ENCODE data around the gene REEP5. TPM values are rescaled to one million over a fixed set of nuclear protein-coding genes. Genes with fewer than 3 reads are reported as not detected.

Gene REEP5
- total RNA-seq, 4 donors from 2014 or later: 25.5 to 60.8 (median 36.1) TPM

DNA sequence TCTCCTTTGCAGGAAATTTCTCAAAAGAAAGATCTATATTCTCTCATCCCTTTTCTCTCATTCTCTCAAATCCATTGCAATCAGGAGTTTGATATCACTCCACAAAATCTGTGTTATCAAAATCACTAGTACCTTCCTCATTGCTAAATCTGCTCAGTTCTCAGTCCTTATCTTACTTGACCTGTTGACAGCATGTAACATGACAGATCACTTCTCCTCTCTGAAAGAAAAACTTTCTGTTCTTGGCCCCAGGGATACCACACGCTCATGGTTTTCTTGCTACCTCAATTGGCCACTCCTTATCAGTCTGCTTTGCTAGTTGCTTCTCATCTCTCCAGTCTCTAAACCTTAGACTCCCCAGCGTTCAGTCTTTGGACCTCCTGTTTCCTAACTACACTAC, 38.8 kb downstream of the REEP5 start:
- H3K27ac ChIP-seq: no peak overlapping the region
- H3K36me3 ChIP-seq: peaks cover 18 to 96% (median 19%) of the 10 kb centered on the region in 3 donors
- H3K9me3 ChIP-seq: no peaks in the 10 kb centered on the region
- peaks cover 0 to 16% (median 6%) of the 10 kb centered on the region in 3 donors for H3K4me1 ChIP-seq
- H3K27me3 ChIP-seq: no peaks in the 10 kb centered on the region
- 95 to 97% methylated on average over 2 of the region's 2 CpGs for WGBS, 2 donors
- intact Hi-C loops (cut with DNase I): no loop called here
- DNase-seq: no peak
- H3K4me3 ChIP-seq: no peak overlapping the region
- TF ChIP-seq, protein P1, sequence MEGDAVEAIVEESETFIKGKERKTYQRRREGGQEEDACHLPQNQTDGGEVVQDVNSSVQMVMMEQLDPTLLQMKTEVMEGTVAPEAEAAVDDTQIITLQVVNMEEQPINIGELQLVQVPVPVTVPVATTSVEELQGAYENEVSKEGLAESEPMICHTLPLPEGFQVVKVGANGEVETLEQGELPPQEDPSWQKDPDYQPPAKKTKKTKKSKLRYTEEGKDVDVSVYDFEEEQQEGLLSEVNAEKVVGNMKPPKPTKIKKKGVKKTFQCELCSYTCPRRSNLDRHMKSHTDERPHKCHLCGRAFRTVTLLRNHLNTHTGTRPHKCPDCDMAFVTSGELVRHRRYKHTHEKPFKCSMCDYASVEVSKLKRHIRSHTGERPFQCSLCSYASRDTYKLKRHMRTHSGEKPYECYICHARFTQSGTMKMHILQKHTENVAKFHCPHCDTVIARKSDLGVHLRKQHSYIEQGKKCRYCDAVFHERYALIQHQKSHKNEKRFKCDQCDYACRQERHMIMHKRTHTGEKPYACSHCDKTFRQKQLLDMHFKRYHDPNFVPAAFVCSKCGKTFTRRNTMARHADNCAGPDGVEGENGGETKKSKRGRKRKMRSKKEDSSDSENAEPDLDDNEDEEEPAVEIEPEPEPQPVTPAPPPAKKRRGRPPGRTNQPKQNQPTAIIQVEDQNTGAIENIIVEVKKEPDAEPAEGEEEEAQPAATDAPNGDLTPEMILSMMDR (IDR thresholded peaks at IDR 0.05): no peak
- TF ChIP-seq POLR2A (IDR thresholded peaks at IDR 0.05): no peak

DNA sequence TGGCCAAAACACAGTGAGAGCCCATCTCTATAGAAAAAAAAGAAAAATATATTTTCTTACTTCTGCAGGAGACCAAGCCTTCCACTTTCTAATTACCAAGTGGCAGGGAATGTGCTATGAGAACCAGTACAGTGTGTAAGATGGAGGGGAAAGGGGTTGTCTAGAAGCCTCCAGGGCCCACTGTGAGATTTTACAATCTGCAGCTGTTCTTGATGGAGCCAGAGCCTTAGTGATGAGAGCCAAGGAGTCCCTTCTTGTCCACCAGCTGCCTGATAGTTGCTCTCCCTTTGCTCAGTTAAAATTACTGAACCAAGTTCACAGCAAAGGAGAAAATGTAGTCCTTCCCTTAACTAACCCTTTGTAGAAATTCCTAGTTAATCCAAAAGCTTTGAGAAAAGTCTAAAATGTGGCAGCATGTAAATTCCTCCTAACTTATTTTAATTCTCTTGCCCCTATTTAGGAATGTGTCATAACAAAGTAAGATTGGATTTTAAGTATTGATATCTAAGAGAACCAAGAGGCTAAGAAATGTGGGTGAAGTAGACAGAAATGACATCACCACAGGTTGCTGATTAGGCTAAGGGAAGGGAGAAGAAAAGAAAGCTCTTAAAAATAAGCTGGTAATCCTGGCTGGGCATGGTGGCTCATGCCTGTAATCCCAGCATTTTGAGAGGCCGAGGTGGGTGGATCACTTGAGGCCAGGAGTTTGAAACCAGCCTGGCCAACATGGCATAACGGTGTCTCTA, 41.6 kb downstream of the REEP5 start:
- H3K4me1 ChIP-seq: peaks cover 0 to 19% (median 6%) of the 10 kb centered on the region in 3 donors
- H3K27me3 ChIP-seq: no peaks in the 10 kb centered on the region
- H3K4me3 ChIP-seq: no peak overlapping the region
- 49 to 60% methylated on average over 2 of the region's 2 CpGs for WGBS, 2 donors
- TF ChIP-seq, protein P1 (IDR thresholded peaks at IDR 0.05): no peak
- no peak for TF ChIP-seq POLR2A (IDR thresholded peaks at IDR 0.05)
- no peaks in the 10 kb centered on the region for H3K9me3 ChIP-seq
- no peak for DNase-seq
- no peak overlapping the region for H3K27ac ChIP-seq
- H3K36me3 ChIP-seq: peaks cover 5 to 97% (median 11%) of the 10 kb centered on the region in 3 donors
- intact Hi-C loops (cut with DNase I): no loop called here

DNA sequence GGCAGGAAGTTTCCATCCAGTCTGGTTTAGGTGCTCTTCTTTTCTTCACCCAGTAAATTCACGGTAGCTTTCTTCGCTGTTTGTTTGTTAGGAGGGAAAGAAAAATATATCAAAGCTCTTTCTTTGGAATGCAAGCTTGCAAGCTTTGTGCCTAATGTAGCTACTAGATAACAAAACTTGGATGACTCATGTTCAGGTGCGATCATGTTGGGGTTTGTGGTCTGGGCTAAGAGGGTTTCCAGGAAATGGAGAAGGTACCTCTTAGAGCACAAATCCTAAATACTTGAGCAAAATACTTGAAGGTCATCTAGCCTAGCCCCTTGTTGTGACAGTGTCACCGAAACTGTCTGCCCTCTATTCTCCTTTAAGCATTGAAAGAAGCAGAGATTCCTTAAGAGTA, 43.3 kb downstream of the REEP5 start:
- Histone ChIP-seq H3K9me3 (no peaks in the 10 kb centered on the region), H3K27me3 (no peaks in the 10 kb centered on the region), H3K27ac (no peak overlapping the region), H3K4me3 (no peak overlapping the region), H3K36me3 (peaks cover 0 to 96% (median 5%) of the 10 kb centered on the region in 3 donors), H3K4me1 (peaks cover 0 to 13% (median 6%) of the 10 kb centered on the region in 3 donors)
- DNase-seq: no peak
- TF ChIP-seq, protein P1 (IDR thresholded peaks at IDR 0.05): no peak
- TF ChIP-seq POLR2A (IDR thresholded peaks at IDR 0.05): no peak
- intact Hi-C loops (cut with DNase I): no loop called here
- 27 to 55% methylated on average over 4 of the region's 4 CpGs for WGBS, 2 donors

DNA sequence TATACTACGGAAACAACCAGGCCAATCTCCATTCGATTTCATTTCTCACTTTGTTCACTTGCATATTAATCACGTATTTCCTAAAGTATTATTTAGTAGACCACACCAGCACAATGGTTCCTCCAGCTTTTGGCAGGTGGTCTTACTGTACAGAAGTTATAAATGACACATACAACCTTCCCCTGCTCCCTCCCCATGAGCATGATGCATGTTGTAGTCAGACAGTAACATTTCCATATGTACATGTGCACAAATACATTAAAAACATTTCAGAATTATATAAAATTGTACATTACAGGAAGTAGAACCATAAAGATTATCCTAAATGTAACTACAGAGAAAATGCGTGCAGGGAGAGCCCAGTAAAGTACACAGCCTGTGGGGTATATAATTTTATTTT, 43.9 kb downstream of the REEP5 start:
- peaks cover 0 to 92% (median 1%) of the 10 kb centered on the region in 3 donors for H3K36me3 ChIP-seq
- TF ChIP-seq, protein P1 (IDR thresholded peaks at IDR 0.05): no peak
- no peak overlapping the region for H3K4me3 ChIP-seq
- no peaks in the 10 kb centered on the region for H3K9me3 ChIP-seq
- H3K27ac ChIP-seq: no peak overlapping the region
- no peaks in the 10 kb centered on the region for H3K27me3 ChIP-seq
- H3K4me1 ChIP-seq: peaks cover 0 to 13% (median 6%) of the 10 kb centered on the region in 3 donors
- intact Hi-C loops (cut with DNase I): no loop called here
- 48 to 50% methylated on average over 4 of the region's 4 CpGs for WGBS, 2 donors
- no peak for DNase-seq

DNA sequence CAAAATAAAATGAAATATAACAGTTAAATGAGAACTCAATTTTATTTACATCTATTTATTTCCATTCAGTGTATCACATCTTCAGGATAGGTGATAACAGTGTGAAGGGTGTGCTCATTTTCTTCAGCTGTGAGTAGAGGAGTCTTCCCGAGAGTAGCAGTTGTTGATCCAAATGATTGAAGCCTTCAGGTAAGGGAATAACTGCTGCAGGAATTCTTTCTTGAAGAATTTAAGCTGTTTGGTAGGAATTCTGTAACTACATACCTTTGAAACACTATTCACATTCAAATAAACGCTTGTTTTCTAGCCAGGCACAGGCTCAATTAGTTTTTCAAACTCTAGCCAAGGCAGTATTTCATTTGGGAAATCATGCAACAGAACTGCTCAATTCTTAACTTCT, 45.7 kb downstream of the REEP5 start:
- DNase-seq: no peak
- 67 to 70% methylated on average over 2 of the region's 2 CpGs for WGBS, 2 donors
- intact Hi-C loops (cut with DNase I): no loop called here
- Histone ChIP-seq H3K27ac (no peak overlapping the region), H3K9me3 (no peaks in the 10 kb centered on the region), H3K4me1 (peaks cover 0 to 13% (median 6%) of the 10 kb centered on the region in 3 donors), H3K4me3 (no peak overlapping the region), H3K36me3 (peaks cover 0 to 78% (median 0%) of the 10 kb centered on the region in 3 donors), H3K27me3 (no peaks in the 10 kb centered on the region)
- TF ChIP-seq, protein P1 (IDR thresholded peaks at IDR 0.05): no peak
- TF ChIP-seq POLR2A (IDR thresholded peaks at IDR 0.05): no peak

All from esophagus squamous epithelium (tissue), 5 donors.